Bronchial epithelial cell (primary cell): ENCODE results near the gene OOEP. TPM values are rescaled to one million over a fixed set of nuclear protein-coding genes. Genes with fewer than 3 reads are reported as not detected.
"Not testable (repeated sequence)": the region's sequence is repeated elsewhere in the genome, so short reads cannot be mapped to it uniquely, and the experiment has no call there.

ENCODE experiments used
- DNase-seq: peaks from one replicate; pipeline ENCODE4 v3.0.0-alpha.2; 2010; ENCODE audit warnings: low read depth
- FAIRE-seq: peaks from 2 replicates; lab custom pipeline; 2011; peaks lifted over from hg19 to GRCh38; lab: Jason Lieb, UNC
- H3K27me3 ChIP-seq: 2 replicates; pipeline ENCODE4 v1.5.1; 2011; ENCODE audit warnings: low read length; ENCODE audit not compliant: control insufficient read depth, insufficient read depth
- H3K36me3 ChIP-seq: 2 replicates; pipeline ENCODE4 v1.5.1; 2011; ENCODE audit warnings: low read length; ENCODE audit not compliant: control insufficient read depth, insufficient read depth
- H3K4me3 ChIP-seq: 2 replicates; pipeline ENCODE4 v1.5.1; 2011; ENCODE audit warnings: mild to moderate bottlenecking, low read depth, low read length, control low read depth
- CTCF ChIP-seq: IDR thresholded peaks from 2 replicates; pipeline ENCODE4 v1.5.1; 2011; ENCODE audit warnings: mild to moderate bottlenecking, moderate library complexity, low read length, control low read depth, inconsistent platforms; ENCODE audit not compliant: insufficient read depth, severe bottlenecking
- total RNA-seq: library from RNA; depleted of rRNA; stranded (reverse); fragments of >200 nt; gene quantifications from 2 replicates; pipeline ENCODE4 v1.2.1, GENCODE V29; 2014

OOEP gene
- total RNA-seq, 1 donor from 2014 or later, result not detected

- peak within 1 kb of the TSS; percentile 13 for H3K4me3 ChIP-seq
- no peaks in the 10 kb centered on the region for H3K36me3 ChIP-seq
- TF ChIP-seq CTCF, result no peak
- no peaks in the 10 kb centered on the region for H3K27me3 ChIP-seq
- FAIRE-seq (no peak), DNase-seq (peak; percentile 15)
These were observed 25.1 kb upstream of the OOEP start, which contains the start of gene DDX43 for GRCh38 chr6:73394577-73395354. DDX43 (plus strand) TSS chr6:73394828; CDS start chr6:73394906, 78 bp downstream.

GRCh38 chr6:73393278-73393677 is 23.6 kb upstream of the OOEP start:
- Histone ChIP-seq H3K4me3 (no peak overlapping the region), H3K27me3 (no peaks in the 10 kb centered on the region), H3K36me3 (no peaks in the 10 kb centered on the region)
- FAIRE-seq, result no peak
- no peak for DNase-seq
- no peak for TF ChIP-seq CTCF

DNA sequence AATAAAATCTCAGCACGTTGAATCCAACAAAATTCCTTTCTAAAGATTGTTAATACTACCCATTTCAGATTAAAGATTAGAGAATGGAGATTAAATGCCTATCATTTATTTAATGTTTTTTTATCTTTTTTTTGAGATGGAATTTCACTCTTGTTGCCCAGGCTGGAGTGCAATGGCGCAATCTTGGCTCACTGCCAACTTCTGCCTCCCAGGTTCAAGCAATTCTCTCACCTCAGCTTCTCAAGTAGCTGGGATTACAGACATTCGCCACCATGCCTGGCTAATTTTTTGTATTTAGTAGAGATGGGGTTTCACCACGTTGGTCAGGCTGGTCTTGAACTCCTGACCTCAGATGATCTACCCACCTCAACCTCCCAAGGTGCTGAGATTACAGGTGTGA is 22.5 kb upstream of the OOEP start:
- H3K4me3 ChIP-seq, H3K27me3 ChIP-seq, DNase-seq, FAIRE-seq, H3K36me3 ChIP-seq: not testable (repeated sequence)

GRCh38 chr6:73391675-73392074 is 22.0 kb upstream of the OOEP start:
- H3K27me3 ChIP-seq, result no peaks in the 10 kb centered on the region
- no peak overlapping the region for H3K4me3 ChIP-seq
- peak; percentile 29 for DNase-seq
- TF ChIP-seq CTCF, result no peak
- H3K36me3 ChIP-seq, result no peaks in the 10 kb centered on the region
- no peak for FAIRE-seq

GRCh38 chr6:73389854-73390253 is 20.2 kb upstream of the OOEP start:
- DNase-seq, result no peak
- no peak for TF ChIP-seq CTCF
- Histone ChIP-seq H3K36me3 (no peaks in the 10 kb centered on the region), H3K27me3 (no peaks in the 10 kb centered on the region), H3K4me3 (no peak overlapping the region)
- no peak for FAIRE-seq

DNA sequence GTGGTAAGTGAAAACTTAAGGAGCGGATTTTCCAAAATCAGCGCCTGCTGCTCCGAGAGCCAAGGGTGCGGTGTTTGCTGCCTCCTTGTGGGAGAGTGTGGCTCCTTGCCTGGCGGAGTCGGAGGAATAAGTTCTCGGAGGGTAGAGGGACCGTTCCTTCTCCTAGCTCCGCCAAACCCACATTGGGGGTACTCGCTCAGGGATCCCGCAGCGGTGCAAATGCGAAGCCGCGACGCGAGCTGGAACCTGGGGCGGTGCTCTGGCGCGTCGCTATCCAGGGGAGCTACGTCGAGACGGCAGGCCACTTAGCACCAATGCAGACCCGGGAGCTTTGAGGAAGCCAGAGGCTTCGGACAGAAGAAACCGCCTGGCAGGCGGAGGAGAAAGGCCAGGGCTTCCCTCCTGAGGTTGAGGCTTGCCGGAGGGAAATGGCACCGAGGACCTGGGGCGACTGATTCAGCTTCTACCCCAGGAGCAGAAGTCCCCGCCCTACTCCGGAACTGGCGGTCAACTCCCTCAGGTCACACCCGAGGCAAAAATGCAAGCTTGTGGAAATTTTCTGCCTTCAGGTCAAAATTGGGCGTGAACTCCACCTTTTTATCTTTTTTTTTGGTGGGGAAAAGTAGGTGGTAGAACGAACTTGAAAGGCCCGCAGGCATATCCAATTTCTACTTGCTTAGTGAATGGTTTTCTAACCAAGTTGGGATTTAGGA is 19.3 kb upstream of the OOEP start:
- DNase-seq, result peak; percentile 51

More for the DNA sequence above, 19.3 kb upstream of the OOEP start:
- H3K4me3 ChIP-seq, result peak overlapping the region; percentile 38
- FAIRE-seq, result no peak
- no peaks in the 10 kb centered on the region for H3K36me3 ChIP-seq
- peak; percentile 81 for TF ChIP-seq CTCF
- no peaks in the 10 kb centered on the region for H3K27me3 ChIP-seq
